Measurements from ENCODE around the gene RBBP8NL.
A peak's percentile ranks its signal among the peaks of the same experiment; 100 is the strongest.
"Not testable (repeated sequence)": the region's sequence is repeated elsewhere in the genome, so short reads cannot be mapped to it uniquely, and the experiment has no call there.

Gene RBBP8NL

DNA sequence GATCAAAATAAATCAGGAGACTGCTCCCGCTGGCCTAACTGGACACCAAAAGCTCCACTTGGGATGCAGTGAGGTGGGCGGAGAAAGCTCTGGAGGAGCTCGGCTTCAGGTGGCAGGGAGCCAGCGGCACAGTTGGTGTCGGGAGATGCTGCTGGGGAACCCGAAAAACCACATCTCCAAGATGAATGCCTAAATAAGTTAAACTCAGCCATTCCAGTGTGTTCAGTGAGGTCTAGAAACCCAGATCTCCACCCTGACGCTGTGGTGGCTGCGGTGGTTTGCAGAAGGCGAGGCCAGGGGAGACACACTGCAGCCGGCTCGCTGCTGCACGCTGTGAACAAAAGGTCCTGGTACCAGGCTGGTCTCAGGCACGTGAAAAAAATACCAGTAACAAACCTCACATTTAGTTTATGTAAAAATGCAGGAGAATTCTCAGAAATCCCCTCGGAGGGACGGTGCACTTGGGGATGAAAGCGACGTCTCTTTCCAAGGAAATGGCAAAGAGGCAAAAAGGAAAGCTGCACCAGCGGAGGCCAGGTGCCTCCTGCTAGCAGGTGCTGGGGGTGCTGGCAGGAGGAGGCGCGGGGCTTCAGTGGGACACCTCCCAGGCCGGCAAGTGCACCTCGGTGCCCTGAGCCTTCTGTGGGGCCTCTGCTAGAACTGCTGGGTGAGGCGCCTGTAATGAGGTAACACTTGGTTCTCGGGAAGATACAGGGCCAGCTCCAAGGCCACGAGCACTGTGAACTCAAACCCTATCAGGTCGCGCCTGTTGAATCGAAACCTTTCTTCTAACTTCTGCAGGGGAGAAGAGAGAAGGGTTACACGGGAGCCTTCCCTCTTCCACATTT is 36.8 kb downstream of the RBBP8NL start:
- DNase-seq = no peak

- no peak for DNase-seq
Observed at GRCh38 chr20:62389601-62390087, 37.7 kb downstream of the RBBP8NL start.

- DNase-seq = no peak
Observed at GRCh38 chr20:62388839-62389600, 38.3 kb downstream of the RBBP8NL start.

GRCh38 chr20:62387933-62388635 is 39.3 kb downstream of the RBBP8NL start:
- DNase-seq = no peak

DNA sequence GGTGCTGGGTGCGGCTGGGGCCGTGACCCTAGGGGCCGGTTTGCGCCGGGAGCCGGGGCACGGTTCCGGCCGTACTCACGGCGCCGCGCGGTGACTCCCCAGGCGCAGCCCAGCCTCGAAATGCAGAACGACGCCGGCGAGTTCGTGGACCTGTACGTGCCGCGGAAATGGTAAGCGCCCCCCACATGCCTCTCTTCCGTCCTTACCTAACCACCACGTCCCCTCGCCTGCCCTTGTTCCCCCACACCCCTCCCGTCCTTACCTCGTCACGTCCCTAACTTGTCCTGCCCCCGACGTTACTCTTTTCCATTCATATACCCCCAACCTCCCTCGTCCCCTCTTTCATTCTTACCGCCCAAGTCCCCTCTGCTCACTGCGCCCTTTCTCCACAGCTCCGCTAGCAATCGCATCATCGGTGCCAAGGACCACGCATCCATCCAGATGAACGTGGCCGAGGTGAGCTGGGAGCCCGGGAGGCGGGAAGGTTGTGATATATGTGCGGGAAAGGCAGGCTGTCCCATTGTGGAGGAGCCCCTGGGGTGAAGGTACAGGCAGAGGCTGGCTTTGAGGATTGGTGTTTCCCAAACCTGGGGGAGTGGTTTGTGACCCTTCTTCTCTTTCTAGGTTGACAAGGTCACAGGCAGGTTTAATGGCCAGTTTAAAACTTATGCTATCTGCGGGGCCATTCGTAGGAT is 40.0 kb downstream of the RBBP8NL start:
- no peak for DNase-seq

DNA sequence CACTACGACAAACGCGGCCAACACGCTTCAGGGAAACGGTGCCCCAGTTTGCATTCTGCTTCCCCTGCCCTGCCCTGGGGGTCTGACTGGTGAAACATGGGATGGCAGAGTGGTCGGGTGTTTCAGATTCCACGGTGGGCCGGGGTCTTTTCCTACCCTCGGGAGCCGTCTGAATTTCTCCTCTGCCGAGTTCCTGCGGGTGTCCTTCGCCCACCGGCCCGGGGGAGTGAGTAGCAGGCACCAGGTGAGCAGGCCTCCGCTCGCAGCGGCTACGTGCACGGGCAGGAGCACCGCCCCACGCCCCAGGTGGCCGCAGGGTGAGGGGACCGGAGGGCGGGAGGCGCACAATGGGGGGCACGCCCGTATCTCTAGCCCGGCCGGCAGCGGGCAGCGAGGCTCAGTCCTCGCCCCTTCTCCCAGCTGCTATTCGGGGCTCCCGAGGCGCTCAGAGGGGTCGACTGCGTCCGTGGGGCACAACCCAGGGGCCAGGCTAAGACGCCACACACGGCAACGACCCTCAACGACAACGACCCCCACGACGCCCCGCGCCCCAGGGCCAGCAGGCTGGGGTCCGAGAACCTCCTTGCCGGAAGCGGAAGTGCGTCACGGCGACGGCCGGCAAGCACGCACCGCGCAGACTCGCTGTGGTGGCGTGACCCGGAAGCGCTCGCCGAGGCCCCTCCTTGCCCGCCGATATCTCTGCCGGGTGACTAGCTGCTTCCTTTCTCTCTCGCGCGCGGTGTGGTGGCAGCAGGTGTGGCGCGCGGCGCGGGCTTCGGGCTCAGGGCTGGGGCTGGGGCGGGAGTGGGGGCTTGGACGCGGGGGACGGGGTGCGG is 40.7 kb downstream of the RBBP8NL start, which contains the start of gene RPS21:
Gene RPS21, plus strand, starts transcription at position 721 of the 836 bp plus-strand sequence. CDS start 236 bp downstream, outside the sequence.
- DNase-seq = peak; percentile 78

GRCh38 chr20:62382306-62383198 is 44.8 kb downstream of the RBBP8NL start:
- DNase-seq = no peak

DNA sequence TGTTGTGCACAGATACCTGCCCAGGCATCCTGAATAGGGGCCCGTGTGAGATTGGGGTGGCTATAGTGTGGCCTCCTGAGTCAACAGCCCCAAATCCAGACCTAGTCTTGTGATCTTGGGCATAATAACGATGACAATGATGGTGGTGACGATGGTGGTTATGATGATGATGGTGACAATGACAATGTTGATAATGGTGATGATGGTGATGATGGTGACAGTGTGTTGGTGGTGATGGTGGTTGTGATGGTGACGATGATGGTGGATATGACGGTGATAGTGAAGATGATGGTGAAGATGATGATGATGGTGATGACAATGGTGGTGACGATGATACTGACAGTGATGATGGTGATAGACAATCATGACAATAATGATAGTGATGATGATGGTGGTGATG is 45.5 kb downstream of the RBBP8NL start:
- no peak for DNase-seq

DNA sequence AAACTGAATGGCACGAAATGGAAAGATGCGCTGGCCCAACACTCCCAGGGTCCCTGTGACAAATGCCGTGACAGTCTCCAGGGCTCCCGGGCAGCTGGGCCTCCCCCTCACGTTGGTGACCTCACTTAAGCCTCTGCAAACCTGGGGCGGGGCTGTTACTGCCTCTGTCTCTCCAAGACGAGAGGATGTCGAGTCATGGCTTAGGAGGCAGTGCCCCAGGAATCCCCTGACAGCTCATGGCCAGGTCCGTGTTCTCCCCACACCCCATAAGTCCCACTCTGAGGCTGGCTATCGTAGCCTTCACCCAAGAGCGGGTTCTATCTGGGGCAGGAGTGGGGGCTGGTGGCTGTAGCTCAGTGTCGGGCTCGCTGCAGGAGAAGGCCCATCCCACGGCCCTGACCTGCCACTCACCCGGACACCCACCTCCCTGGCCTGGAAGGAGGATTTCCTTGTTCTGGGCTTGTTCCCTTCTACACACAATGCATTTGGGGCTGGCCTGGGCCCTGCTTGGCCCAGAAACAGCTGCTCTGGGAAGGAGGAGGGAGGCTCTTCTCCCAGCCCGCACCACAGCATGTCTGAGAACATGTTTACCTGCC is 46.0 kb downstream of the RBBP8NL start:
- DNase-seq = no peak

GRCh38 chr20:62378215-62378614 is 49.1 kb downstream of the RBBP8NL start:
- DNase-seq = no peak

GRCh38 chr20:62377615-62378178 is 49.6 kb downstream of the RBBP8NL start:
- no peak for DNase-seq

- no peak for DNase-seq
Observed at GRCh38 chr20:62377064-62377461, 50.3 kb downstream of the RBBP8NL start.

- no peak for DNase-seq
Observed at GRCh38 chr20:62376112-62377063, 51.0 kb downstream of the RBBP8NL start.

DNA sequence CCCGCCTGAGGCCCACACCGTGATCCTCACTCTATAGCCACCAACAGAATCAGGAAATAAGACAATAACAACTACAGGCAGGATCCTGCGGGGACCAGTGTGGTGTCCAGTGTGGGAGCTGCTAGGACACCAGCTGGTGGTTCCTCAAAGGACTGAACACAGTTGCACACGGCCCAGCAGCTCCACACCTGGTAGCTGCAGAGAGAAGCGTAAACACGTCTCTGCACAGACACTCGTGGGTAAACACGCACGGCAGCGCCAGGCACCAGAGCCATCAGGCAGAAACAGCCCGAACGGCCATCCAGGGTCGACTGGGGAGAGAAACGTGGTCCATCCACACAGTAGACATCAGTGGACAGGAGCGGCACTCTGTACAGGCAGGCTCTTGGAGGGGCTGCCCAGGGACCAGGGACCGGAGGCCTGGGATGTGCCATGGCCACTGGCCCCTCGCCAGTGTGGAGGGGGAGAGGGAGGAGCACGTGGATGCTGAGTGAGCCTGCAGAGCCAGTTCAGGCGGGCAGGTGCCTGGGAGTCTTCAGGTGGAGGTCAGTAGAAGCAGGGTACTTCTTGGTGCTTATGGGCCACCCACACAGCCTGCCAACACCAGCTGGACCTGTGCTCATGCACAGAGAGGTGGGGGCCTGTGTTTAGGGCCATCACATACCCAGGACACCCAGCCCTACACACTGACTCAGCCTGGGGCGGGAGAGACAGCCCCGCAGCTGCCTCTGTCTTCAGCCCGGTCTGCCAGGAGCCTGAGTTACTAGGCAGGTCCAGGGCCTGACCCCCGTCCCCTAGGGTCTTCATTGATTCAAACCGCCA is 52.8 kb downstream of the RBBP8NL start:
- DNase-seq = no peak

DNA sequence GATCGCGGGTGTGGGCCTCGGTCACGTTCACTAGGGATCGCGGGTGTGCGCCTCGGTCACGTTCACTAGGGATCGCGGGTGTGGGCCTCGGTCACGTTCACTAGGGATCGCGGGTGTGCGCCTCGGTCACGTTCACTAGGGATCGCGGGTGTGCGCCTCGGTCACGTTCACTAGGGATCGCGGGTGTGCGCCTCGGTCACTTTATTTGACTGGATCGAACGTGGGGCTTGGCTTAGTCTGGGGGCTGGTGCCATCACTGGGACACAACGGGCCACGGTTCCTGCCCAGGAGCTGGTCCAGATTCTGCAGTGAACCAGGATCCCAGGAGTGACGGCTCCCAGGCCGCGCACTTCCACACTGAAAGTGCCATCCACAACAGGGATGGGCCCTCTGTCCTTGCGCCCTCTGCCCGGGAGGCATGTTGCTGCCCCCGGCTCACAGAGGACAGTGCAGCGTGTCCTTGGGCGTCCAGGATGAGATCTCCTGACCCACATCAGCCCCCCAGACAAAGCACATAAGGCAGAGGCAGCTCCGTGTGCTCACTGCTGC is 53.6 kb downstream of the RBBP8NL start:
- DNase-seq = not testable (repeated sequence)

DNA sequence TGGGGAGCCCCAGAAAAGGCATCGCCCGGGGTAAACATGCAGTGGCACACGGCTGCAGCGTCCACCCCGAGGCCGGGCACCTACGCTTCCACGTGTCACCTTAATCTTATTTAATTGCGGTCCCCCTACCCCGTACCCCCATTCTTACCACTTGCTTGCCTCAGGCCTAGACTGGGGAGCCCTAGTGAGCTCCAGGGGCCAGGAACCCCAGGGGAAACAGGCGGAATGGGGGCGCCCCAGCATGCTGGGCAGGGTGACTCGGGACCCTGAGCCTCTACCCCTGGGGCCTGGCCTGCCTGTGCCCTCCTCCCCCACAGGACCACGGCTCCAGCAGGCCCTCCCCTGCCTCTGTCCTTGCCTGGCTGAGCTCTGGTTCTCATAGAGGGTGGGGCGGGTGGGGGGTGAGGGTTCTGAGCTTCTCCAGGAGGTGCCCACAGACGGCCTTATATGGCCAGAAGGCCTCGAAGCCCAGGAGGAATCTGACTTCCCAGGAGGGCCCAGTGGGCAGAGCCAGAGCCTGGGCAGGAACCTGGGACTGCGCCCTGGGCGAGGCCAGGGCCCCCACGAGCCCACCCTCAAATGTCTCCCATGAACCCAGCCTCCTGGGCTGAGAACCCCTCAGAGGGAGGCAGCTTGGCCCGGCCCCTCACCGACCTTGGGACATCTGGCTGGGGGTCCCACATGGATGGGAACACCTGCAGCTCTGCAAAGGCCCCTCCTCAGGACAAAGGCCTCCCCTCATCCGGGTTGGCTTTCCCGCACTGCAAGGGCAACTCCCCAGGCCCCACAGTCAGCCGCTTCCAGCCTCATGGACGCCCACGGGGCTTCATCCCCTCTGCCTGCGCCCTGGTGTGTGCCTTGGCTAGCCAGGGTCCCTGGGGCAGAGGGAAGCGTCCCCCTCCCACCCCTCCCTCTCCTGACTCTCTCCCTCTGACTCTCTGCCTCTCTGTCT is 55.0 kb downstream of the RBBP8NL start:
- no peak for DNase-seq
